Stimulated activated CD8-positive, alpha-beta memory T cell treated with anti-CD3 and anti-CD28 coated beads, Interleukin-7, amount 100 ng/mL, for 4 hours (primary cell): ENCODE measurements around the gene CBX5.
"Not testable (repeated sequence)": the region's sequence is repeated elsewhere in the genome, so short reads cannot be mapped to it uniquely, and the experiment has no call there.

ENCODE experiments used
- DNase-seq, 2 donors: peaks; one replicate each; pipeline ENCODE4 v3.0.0-alpha.2; 2020; ENCODE audit warnings: low read depth in 2 of 2

Gene CBX5

GRCh38 chr12:54197431-54197909 lies 82.5 kb downstream of the CBX5 start:
- DNase-seq = no peak

- DNase-seq = no peak
Measured at GRCh38 chr12:54197010-54197409, 82.9 kb downstream of the CBX5 start.

- no peak for DNase-seq
Measured at GRCh38 chr12:54196396-54196795, 83.5 kb downstream of the CBX5 start.

GRCh38 chr12:54195737-54196347 lies 84.1 kb downstream of the CBX5 start:
- no peak for DNase-seq

GRCh38 chr12:54195080-54195736 lies 84.7 kb downstream of the CBX5 start:
- DNase-seq = no peak

- not testable (repeated sequence) for DNase-seq
Measured at GRCh38 chr12:54194611-54195010, 85.3 kb downstream of the CBX5 start.

- no peak for DNase-seq
Measured at GRCh38 chr12:54193434-54193833, 86.5 kb downstream of the CBX5 start.

GRCh38 chr12:54191550-54192022 lies 88.3 kb downstream of the CBX5 start:
- DNase-seq = peak; percentile 55 to 61

GRCh38 chr12:54191126-54191525 lies 88.8 kb downstream of the CBX5 start:
- DNase-seq = no peak

GRCh38 chr12:54189198-54189539 lies 90.8 kb downstream of the CBX5 start:
- DNase-seq = no peak

- no peak for DNase-seq
Measured at GRCh38 chr12:54187075-54187474, 92.8 kb downstream of the CBX5 start.

GRCh38 chr12:54185919-54186318 lies 94.0 kb downstream of the CBX5 start:
- DNase-seq = no peak

GRCh38 chr12:54185297-54185696 lies 94.6 kb downstream of the CBX5 start:
- DNase-seq = not testable (repeated sequence)

- DNase-seq = no peak
Measured at GRCh38 chr12:54184024-54184805, 95.7 kb downstream of the CBX5 start.

GRCh38 chr12:54182981-54183380 lies 96.9 kb downstream of the CBX5 start:
- no peak for DNase-seq

GRCh38 chr12:54182086-54182485 lies 97.8 kb downstream of the CBX5 start:
- DNase-seq = no peak
